Keratinocyte (primary cell): ENCODE results near the gene CHST14. TPM values are rescaled to one million over a fixed set of nuclear protein-coding genes. Genes with fewer than 3 reads are reported as not detected.

Experiments used
- DNase-seq: peaks from one replicate; pipeline ENCODE4 v3.0.0-alpha.2; 2011; ENCODE audit warnings: low read depth, missing footprints, low spot score
- FAIRE-seq: peaks from 2 replicates; lab custom pipeline; 2011; peaks lifted over from hg19 to GRCh38; lab: Jason Lieb, UNC
- H2AFZ ChIP-seq: 2 replicates; pipeline ENCODE4 v1.6.0; 2012; ENCODE audit warnings: low read length, control low read depth, inconsistent platforms; ENCODE audit not compliant: control insufficient read depth
- H3K27ac ChIP-seq: 2 replicates; pipeline ENCODE4 v1.5.1; 2011; ENCODE audit warnings: low read length; ENCODE audit not compliant: control insufficient read depth, insufficient read depth
- H3K27me3 ChIP-seq: 3 replicates; pipeline ENCODE4 v1.6.0; 2011; ENCODE audit warnings: low read length; ENCODE audit not compliant: control insufficient read depth, insufficient read depth; ENCODE audit errors: extremely low read depth
- H3K36me3 ChIP-seq, 2 experiments: 2 replicates in 1 of 2; 3 replicates in 1 of 2; pipeline ENCODE4 v1.5.1; 2011; ENCODE audit warnings: low read length in 2 of 2, mild to moderate bottlenecking in 1 of 2; ENCODE audit not compliant: control insufficient read depth in 2 of 2, insufficient read depth in 2 of 2; ENCODE audit errors: extremely low read depth in 1 of 2
- H3K4me1 ChIP-seq: 3 replicates; pipeline ENCODE4 v1.5.1; 2011; ENCODE audit warnings: low read length; ENCODE audit not compliant: control insufficient read depth, insufficient read depth; ENCODE audit errors: extremely low read depth
- H3K4me2 ChIP-seq: 3 replicates; pipeline ENCODE4 v1.6.0; 2011; ENCODE audit warnings: low read depth, low read length; ENCODE audit not compliant: control insufficient read depth, insufficient read depth; ENCODE audit errors: extremely low read depth
- H3K4me3 ChIP-seq, 3 experiments: fragments of 200-600 bp in 1 of 3; sonication (generic) in 1 of 3; 2 replicates in 2 of 3; 3 replicates in 1 of 3; pipeline ENCODE4 v1.5.1; 2011 to 2016; ENCODE audit warnings: low read length in 3 of 3, mild to moderate bottlenecking in 3 of 3, control low read depth in 2 of 3, inconsistent platforms in 1 of 3, low read depth in 1 of 3, mixed read lengths in 1 of 3, mixed run types in 1 of 3, moderate library complexity in 1 of 3; ENCODE audit not compliant: control insufficient read depth in 2 of 3, insufficient read depth in 2 of 3; ENCODE audit errors: extremely low read depth in 1 of 3
- H3K79me2 ChIP-seq: 2 replicates; pipeline ENCODE4 v1.6.0; 2012; ENCODE audit warnings: low read length; ENCODE audit not compliant: control insufficient read depth, insufficient read depth
- H3K9ac ChIP-seq: 3 replicates; pipeline ENCODE4 v1.6.0; 2011; ENCODE audit warnings: low read length; ENCODE audit not compliant: control insufficient read depth, insufficient read depth; ENCODE audit errors: extremely low read depth
- H3K9me1 ChIP-seq: 3 replicates; pipeline ENCODE4 v1.6.0; 2011; ENCODE audit warnings: low read length; ENCODE audit not compliant: control insufficient read depth, insufficient read depth; ENCODE audit errors: extremely low read depth
- H3K9me3 ChIP-seq: 2 replicates; pipeline ENCODE4 v1.5.1; 2012; ENCODE audit warnings: low read depth, low read length; ENCODE audit not compliant: control insufficient read depth
- H4K20me1 ChIP-seq: 3 replicates; pipeline ENCODE4 v1.6.0; 2011; ENCODE audit warnings: low read length; ENCODE audit not compliant: control insufficient read depth, insufficient read depth; ENCODE audit errors: extremely low read depth
- CTCF ChIP-seq, 3 experiments: IDR thresholded peaks in 1 of 3; conservative IDR thresholded peaks in 1 of 3; optimal IDR thresholded peaks in 1 of 3; 2 replicates in 2 of 3; 3 replicates in 1 of 3; pipeline versions ENCODE3 to v1.5.1; 2011; ENCODE audit warnings: low read length in 3 of 3, mild to moderate bottlenecking in 3 of 3, moderate library complexity in 2 of 3, control low read depth in 1 of 3, inconsistent platforms in 1 of 3; ENCODE audit not compliant: insufficient read depth in 2 of 3; ENCODE audit errors: extremely low read depth in 1 of 3
- EZH2 ChIP-seq: IDR thresholded peaks from one replicate; pipeline ENCODE4 v1.6.1; 2012; ENCODE audit warnings: inconsistent platforms, mild to moderate bottlenecking, low read length, moderate library complexity
- dilution Hi-C: fragments of 300-500 bp; cut with MboI; formaldehyde crosslinking; loops from one replicate; pipeline ENCODE4 v1.7.0; 2020; ENCODE audit warnings: low sequenced_read_pairs; ENCODE audit not compliant: extremely low pct_ligation_motif_present
- polyA plus RNA-seq, 5 experiments: library from polyadenylated mRNA; depleted of rRNA in 3 of 5; stranded (reverse) in 3 of 5; stranded (forward) in 1 of 5; unstranded in 1 of 5; fragments of >200 nt; gene quantifications; 1 replicate in 1 of 5; 2 replicates in 3 of 5; 3 replicates in 1 of 5; pipeline versions ENCODE4 v1.2.1 to v1.2.3, GENCODE V29; 2011 to 2012; ENCODE audit warnings: missing spikeins in 2 of 5, low read depth in 1 of 5, low replicate concordance in 1 of 5

CHST14 gene
- polyA plus RNA-seq, 1 donor (not counting 4 experiments of a cell fraction or from before 2014, with no cell fraction given): 1.5 TPM

- TF ChIP-seq CTCF (optimal IDR thresholded peaks at IDR 0.05 in 1 of 3, IDR thresholded peaks at IDR 0.05 in 1 of 3, conservative IDR thresholded peaks at IDR 0.05 in 1 of 3; ENCODE audit: extremely low read depth in 1 of 3, insufficient read depth in 2 of 3, low read length in 3 of 3) (no peak), EZH2 (no peak)
- Histone ChIP-seq H3K4me3 (no peak overlapping the region), H3K4me1 (peaks cover 12% of the 10 kb centered on the region), H2AFZ (no peak overlapping the region), H3K79me2 (peaks cover 4% of the 10 kb centered on the region), H3K9ac (no peak overlapping the region), H3K36me3 (peaks cover 10 to 16% of the 10 kb centered on the region in 2 experiments), H3K4me2 (no peak overlapping the region), H3K9me1 (no peaks in the 10 kb centered on the region), H3K27ac (no peak overlapping the region), H3K27me3 (no peaks in the 10 kb centered on the region), H3K9me3 (no peaks in the 10 kb centered on the region), H4K20me1 (peaks cover 3% of the 10 kb centered on the region)
- no peak for DNase-seq
- dilution Hi-C loops: no loop called here
- no peak for FAIRE-seq
Observed at GRCh38 chr15:40461958-40462357, 8.8 kb upstream of the CHST14 start.

GRCh38 chr15:40463279-40463678 is 7.5 kb upstream of the CHST14 start:
- Histone ChIP-seq H3K9me3 (no peaks in the 10 kb centered on the region), H3K4me2 (no peak overlapping the region), H3K79me2 (no peaks in the 10 kb centered on the region), H3K27ac (no peak overlapping the region), H2AFZ (no peak overlapping the region), H4K20me1 (peaks cover 3% of the 10 kb centered on the region), H3K27me3 (no peaks in the 10 kb centered on the region), H3K9ac (no peak overlapping the region), H3K4me3 (no peak overlapping the region), H3K9me1 (no peaks in the 10 kb centered on the region), H3K4me1 (peaks cover 12% of the 10 kb centered on the region), H3K36me3 (peaks cover 10 to 17% of the 10 kb centered on the region in 2 experiments)
- DNase-seq (no peak), FAIRE-seq (no peak)
- dilution Hi-C loops: no loop called here
- TF ChIP-seq CTCF (optimal IDR thresholded peaks at IDR 0.05 in 1 of 3, IDR thresholded peaks at IDR 0.05 in 1 of 3, conservative IDR thresholded peaks at IDR 0.05 in 1 of 3; ENCODE audit: extremely low read depth in 1 of 3, insufficient read depth in 2 of 3, low read length in 3 of 3): no peak
- no peak for TF ChIP-seq EZH2
